Measurements from ENCODE around the gene GOLIM4.

- TF ChIP-seq, protein P1, sequence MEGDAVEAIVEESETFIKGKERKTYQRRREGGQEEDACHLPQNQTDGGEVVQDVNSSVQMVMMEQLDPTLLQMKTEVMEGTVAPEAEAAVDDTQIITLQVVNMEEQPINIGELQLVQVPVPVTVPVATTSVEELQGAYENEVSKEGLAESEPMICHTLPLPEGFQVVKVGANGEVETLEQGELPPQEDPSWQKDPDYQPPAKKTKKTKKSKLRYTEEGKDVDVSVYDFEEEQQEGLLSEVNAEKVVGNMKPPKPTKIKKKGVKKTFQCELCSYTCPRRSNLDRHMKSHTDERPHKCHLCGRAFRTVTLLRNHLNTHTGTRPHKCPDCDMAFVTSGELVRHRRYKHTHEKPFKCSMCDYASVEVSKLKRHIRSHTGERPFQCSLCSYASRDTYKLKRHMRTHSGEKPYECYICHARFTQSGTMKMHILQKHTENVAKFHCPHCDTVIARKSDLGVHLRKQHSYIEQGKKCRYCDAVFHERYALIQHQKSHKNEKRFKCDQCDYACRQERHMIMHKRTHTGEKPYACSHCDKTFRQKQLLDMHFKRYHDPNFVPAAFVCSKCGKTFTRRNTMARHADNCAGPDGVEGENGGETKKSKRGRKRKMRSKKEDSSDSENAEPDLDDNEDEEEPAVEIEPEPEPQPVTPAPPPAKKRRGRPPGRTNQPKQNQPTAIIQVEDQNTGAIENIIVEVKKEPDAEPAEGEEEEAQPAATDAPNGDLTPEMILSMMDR (IDR thresholded peaks at IDR 0.05), result no peak
- no peak for TF ChIP-seq EP300 (IDR thresholded peaks at IDR 0.05)
These were observed 117.2 kb downstream of the GOLIM4 start for GRCh38 chr3:167978486-167978885.
